NB4 (cell line): ENCODE data around the gene MECP2.

ENCODE experiments used
- DNase-seq: peaks from one replicate; pipeline ENCODE4 v3.0.0; 2010; ENCODE audit warnings: low read depth
- H3K4me3 ChIP-seq: one replicate; pipeline ENCODE4 v1.5.1; 2011; ENCODE audit warnings: mild to moderate bottlenecking, low read depth, low read length, moderate library complexity
- MYC ChIP-seq: IDR thresholded peaks from 2 replicates; pipeline ENCODE4 v1.6.1; 2011; ENCODE audit warnings: low read depth, low read length
- POLR2A ChIP-seq: IDR thresholded peaks from 2 replicates; pipeline ENCODE4 v1.6.1; 2011; ENCODE audit warnings: mild to moderate bottlenecking; ENCODE audit not compliant: insufficient read length; ENCODE audit errors: extremely low read depth
- TF ChIP-seq, protein P1 (sequence below): IDR thresholded peaks from 2 replicates; pipeline ENCODE4 v1.6.1; 2011; ENCODE audit warnings: low read depth, low read length
- TF ChIP-seq, protein P2 (sequence below): IDR thresholded peaks from one replicate; pipeline ENCODE4 v1.5.1; 2012; ENCODE audit warnings: low read depth, low read length

The MECP2 gene

DNA sequence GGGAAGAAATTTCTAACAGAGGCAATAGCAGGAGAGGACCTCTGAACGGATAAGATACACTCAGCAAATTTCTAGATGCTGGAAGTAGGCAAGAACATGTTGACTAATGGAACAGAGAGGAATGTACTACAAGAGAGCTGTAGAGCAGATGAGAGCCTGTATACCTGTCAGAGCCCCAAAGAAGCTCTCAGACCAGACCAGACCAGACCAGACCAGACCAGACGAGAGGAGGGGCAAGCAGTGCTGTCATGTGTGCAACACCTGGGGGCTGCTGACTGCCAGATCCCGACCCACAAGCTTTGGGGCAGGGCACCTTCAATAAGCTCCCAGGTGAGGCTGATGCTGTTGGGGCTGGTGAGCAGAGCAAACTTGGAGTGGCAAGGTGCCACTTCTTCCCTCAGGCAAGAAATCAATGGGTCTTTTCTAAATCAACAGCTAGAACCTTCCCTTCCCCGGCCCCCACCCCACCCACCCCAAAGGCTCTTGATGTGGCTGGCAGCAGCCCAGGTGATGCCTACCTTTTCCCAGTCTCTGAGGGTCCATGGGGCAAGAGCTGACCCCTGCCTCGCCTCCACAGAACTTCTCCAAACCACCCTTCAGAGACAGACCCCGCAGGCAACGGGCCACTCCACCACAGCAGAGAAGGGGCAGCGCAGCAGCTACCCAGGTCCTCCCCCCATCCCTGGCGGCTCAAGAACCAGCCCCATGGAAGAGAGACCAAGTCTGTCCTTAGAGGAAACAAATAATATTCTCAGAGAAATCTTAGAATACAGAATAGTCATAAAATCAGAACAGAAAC is 32.7 kb downstream of the MECP2 start:
- H3K4me3 ChIP-seq = no peak overlapping the region
- TF ChIP-seq MYC (no peak), POLR2A (no peak)
- TF ChIP-seq, protein P1, sequence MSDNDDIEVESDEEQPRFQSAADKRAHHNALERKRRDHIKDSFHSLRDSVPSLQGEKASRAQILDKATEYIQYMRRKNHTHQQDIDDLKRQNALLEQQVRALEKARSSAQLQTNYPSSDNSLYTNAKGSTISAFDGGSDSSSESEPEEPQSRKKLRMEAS = no peak
- TF ChIP-seq, protein P2, sequence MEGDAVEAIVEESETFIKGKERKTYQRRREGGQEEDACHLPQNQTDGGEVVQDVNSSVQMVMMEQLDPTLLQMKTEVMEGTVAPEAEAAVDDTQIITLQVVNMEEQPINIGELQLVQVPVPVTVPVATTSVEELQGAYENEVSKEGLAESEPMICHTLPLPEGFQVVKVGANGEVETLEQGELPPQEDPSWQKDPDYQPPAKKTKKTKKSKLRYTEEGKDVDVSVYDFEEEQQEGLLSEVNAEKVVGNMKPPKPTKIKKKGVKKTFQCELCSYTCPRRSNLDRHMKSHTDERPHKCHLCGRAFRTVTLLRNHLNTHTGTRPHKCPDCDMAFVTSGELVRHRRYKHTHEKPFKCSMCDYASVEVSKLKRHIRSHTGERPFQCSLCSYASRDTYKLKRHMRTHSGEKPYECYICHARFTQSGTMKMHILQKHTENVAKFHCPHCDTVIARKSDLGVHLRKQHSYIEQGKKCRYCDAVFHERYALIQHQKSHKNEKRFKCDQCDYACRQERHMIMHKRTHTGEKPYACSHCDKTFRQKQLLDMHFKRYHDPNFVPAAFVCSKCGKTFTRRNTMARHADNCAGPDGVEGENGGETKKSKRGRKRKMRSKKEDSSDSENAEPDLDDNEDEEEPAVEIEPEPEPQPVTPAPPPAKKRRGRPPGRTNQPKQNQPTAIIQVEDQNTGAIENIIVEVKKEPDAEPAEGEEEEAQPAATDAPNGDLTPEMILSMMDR = no peak
- DNase-seq = no peak

DNA sequence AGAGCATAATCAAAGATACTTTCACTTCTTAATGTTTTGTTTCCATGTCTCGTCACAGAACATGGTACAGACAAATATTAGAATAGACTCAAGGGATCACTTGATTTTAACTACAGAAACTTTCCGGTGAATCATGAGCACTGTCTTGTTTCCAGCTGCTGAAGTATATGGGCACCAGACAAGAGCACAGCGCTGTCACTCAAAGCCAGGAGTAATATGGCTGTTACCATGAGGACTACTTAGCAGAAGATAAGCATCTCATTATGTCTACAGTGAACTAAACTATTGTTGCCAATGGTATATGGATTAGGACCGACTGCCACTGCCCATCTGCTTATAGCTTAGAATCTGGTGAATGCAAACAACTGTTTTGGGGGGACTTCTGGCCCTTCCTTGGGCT is 34.3 kb downstream of the MECP2 start:
- DNase-seq = no peak
- TF ChIP-seq MYC = no peak
- TF ChIP-seq, protein P2 = no peak

DNA sequence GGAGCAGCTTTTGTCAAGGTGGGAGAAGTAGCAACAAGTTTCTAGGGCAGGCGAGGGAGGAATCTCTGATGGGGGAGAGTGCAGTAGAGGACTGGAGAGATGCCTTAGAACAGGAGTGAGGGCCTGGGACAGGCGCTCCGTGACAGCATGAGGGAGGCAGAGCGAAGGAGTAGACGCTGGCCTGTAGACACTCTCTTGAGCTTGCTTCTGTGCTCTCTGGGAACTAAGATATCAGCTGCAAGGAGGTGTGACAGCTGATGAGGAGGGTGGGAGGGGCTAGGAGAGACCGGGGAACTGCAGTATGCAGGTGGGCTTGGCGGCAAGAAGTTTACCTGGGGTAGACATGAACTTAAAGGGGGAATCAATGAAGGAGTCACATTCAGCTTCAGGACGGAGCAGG is 35.7 kb downstream of the MECP2 start:
- no peak for DNase-seq
- TF ChIP-seq, protein P2 = no peak
- TF ChIP-seq POLR2A = no peak
- TF ChIP-seq MYC = no peak
- TF ChIP-seq, protein P1 = no peak

More for the DNA sequence above, 34.3 kb downstream of the MECP2 start:
- H3K4me3 ChIP-seq = no peak overlapping the region

DNA sequence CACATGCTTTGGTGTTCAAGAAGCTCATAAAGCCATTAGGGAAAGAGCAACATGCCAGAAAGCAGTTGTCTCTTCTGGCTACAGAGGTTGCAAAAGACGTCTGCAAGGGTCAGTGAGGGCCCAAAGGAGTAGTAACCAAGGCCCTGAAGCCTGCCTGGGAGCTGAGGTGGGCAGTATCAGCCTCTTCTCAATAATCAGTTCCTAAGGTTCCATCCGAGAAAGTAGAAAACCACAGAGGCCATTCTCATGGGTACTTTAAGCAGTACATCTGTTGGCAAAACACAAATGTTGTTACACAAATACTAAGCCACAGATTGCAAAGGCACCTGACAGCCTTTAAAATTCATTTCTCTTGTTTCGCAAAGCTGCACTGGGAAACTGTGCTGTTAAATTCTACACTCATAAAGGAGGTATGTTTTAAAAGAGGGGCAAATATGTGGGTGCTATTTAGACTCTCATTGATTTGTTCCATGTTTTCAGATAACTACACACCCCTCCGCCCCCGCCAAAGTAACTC is 37.7 kb downstream of the MECP2 start:
- H3K4me3 ChIP-seq = no peak overlapping the region
- peak; percentile 21 for DNase-seq
- TF ChIP-seq MYC = no peak
- no peak for TF ChIP-seq POLR2A
- TF ChIP-seq, protein P2 = no peak
- TF ChIP-seq, protein P1 = no peak

More for the DNA sequence above, 35.7 kb downstream of the MECP2 start:
- H3K4me3 ChIP-seq = no peak overlapping the region

DNA sequence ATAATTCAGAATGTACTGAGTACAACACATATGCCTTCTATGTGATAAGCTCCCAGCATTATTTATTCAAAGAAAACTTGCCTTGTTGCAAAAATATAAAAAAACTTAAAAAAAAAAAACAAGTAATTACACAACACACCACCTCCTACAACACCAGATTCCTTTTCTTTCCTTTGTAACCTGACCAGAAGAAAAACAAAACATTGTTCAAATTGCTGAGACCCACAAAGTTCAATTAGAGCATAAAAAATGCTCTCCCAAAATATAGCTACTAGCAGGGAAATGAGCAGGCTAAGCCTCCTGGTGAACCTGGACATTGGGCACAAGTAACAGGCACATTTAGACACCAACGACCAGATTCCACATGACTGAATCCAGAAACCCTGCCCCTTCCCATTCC is 38.3 kb downstream of the MECP2 start:
- H3K4me3 ChIP-seq = no peak overlapping the region
- no peak for DNase-seq
- TF ChIP-seq, protein P1 = no peak
- no peak for TF ChIP-seq MYC
- TF ChIP-seq POLR2A = no peak
- TF ChIP-seq, protein P2 = no peak
